ENCODE measurements around the gene NSD1. TPM values are rescaled to one million over a fixed set of nuclear protein-coding genes. Genes with fewer than 3 reads are reported as not detected.

NSD1 gene
- total and polyA plus RNA-seq, 10 of the 15 experiments (the other 5 are each of a cell fraction or from before 2014, with no cell fraction given) = 7.0 to 57.9 (median 30.4) TPM

GRCh38 chr5:177242304-177242703 is 108.7 kb downstream of the NSD1 start:
- RAD21 ChIA-PET (ENCODE audit: unreplicated experiment) = no interaction called here
- no peaks in the 10 kb centered on the region for H3K79me2 ChIP-seq (ENCODE audit: control insufficient read depth, insufficient read depth, low read length)

More at GRCh38 chr5:177242304-177242703, 108.7 kb downstream of the NSD1 start:
- no peak for FAIRE-seq
- ChIA-PET CTCF (interaction anchor here (1.1 kb wide), 1 partner anchor 128 kb away, joined by 3 read pairs; no protein-coding TSS in a partner anchor), POLR2A (no interaction called here), SMC1A (ENCODE audit: uncharacterized antibody, unreplicated experiment) (no interaction called here)
- no peaks in the 10 kb centered on the region for H3K27me3 ChIP-seq (replicated peaks in 1 of 2; ENCODE audit: control insufficient read depth in 2 of 2, insufficient read depth in 2 of 2, low read length in 1 of 2)
- no peak overlapping the region for H3K4me2 ChIP-seq (ENCODE audit: control insufficient read depth, insufficient read depth)
- no peak for DNase-seq (ENCODE audit: low read depth, low spot score)
- no peak overlapping the region for H3K4me3 ChIP-seq
- intact Hi-C loops (cut with micrococcal nuclease; ENCODE audit: unreplicated experiment) (no loop called here), in situ Hi-C loops (cut with MboI) (no loop called here)
- no peak overlapping the region for H3K27ac ChIP-seq (ENCODE audit: control insufficient read depth, insufficient read depth)
- BruUV-seq (replicated peaks) = no TSS peak
- H4K20me1 ChIP-seq (ENCODE audit: control insufficient read depth, insufficient read depth) = no peaks in the 10 kb centered on the region
- TF ChIP-seq NFXL1 (IDR thresholded peaks at IDR 0.05; ENCODE audit: borderline replicate concordance) (no peak), MYC (IDR thresholded peaks at IDR 0.05; ENCODE audit: insufficient read depth, insufficient read length, insufficient replicate concordance, low read length, severe bottlenecking) (no peak), YY1 (IDR thresholded peaks at IDR 0.05; ENCODE audit: low read depth, low read length) (no peak), CHD2 (IDR thresholded peaks at IDR 0.05; ENCODE audit: borderline replicate concordance, low read depth, low read length) (no peak), PML (IDR thresholded peaks at IDR 0.05; ENCODE audit: low read length) (no peak), CBX3 (IDR thresholded peaks at IDR 0.05; ENCODE audit: borderline replicate concordance, low read depth) (no peak), ZBTB40 (IDR thresholded peaks at IDR 0.05; ENCODE audit: borderline replicate concordance) (no peak), ZNF592 (IDR thresholded peaks at IDR 0.05) (no peak), CBX5 (IDR thresholded peaks at IDR 0.05; ENCODE audit: low read depth) (no peak), HSF1 (IDR thresholded peaks at IDR 0.05; ENCODE audit: low read depth, low read length) (no peak), ZNF217 (IDR thresholded peaks at IDR 0.05) (no peak), PAX8 (IDR thresholded peaks at IDR 0.05) (no peak), NFIC (IDR thresholded peaks at IDR 0.05; ENCODE audit: low read depth, low read length) (no peak)
- ATAC-seq = no peak
- 89% methylated on average over 5 of the region's 5 CpGs for WGBS (ENCODE audit: insufficient coverage, insufficient replicate concordance, low lambda C conversion rate, missing lambda C conversion rate)
- H2AFZ ChIP-seq (ENCODE audit: control insufficient read depth, low read depth, low read length) = no peak overlapping the region
- no peaks in the 10 kb centered on the region for H3K4me1 ChIP-seq (ENCODE audit: control insufficient read depth, insufficient read depth, low read length)
- H3K9ac ChIP-seq (ENCODE audit: control insufficient read depth, insufficient read depth, low read length) = no peak overlapping the region
- H3K9me3 ChIP-seq (replicated peaks; ENCODE audit: control insufficient read depth, insufficient read depth, low read length) = no peaks in the 10 kb centered on the region
- H3K36me3 ChIP-seq (ENCODE audit: control insufficient read depth in 2 of 2, insufficient read depth in 2 of 2, low read length in 1 of 2) = peaks cover 7 to 26% of the 10 kb centered on the region in 2 experiments
